ENCODE results near the gene SH3TC2.

DNA sequence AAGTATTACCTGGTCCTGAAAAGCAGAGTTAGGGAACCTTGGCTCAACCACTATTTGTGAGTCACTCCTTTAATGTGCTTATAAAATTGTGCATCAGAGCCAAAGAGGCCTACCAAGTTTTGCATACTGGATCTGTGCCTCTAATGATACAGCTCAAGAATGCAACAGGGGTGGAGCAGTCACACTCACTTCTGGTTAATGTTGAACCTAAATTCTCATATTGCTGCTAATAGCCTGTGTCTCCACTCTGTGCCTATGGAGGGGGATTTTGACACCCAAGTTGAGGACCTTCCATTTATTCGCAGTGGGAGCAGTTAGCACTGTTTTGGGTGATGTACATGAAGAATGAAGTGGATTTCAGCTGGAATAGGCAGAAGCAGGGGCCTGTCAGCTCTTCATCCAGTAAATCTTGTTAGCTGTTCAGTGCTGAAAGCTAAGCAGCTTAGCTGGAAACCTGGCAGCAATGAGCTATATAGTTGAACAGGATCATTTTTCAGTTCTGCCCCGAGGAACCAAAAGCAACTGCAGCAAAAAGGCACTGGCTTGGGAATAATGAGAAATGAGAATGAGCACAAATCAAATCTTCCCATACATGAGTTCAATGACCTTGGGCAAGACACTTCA, 9.7 kb downstream of the SH3TC2 start:
- TF ChIP-seq POLR2AphosphoS5 (IDR thresholded peaks at IDR 0.05; ENCODE audit: borderline replicate concordance, low read depth, low read length) (no peak), FOXP2 (optimal IDR thresholded peaks at IDR 0.05; ENCODE audit: control extremely low read depth, extremely low read length, insufficient read depth) (no peak), EZH2 (IDR thresholded peaks at IDR 0.05) (no peak)
